IPS-18a (cell line): Measurements from ENCODE around the gene CTIF.

Experiments
- H3K27ac ChIP-seq: one replicate; pipeline ENCODE4 v1.5.1; 2013; ENCODE audit warnings: low read length
- H3K27me3 ChIP-seq: one replicate; pipeline ENCODE4 v1.6.1; 2013; ENCODE audit warnings: mild to moderate bottlenecking, low read length; ENCODE audit not compliant: control insufficient read depth, insufficient read depth
- H3K36me3 ChIP-seq: one replicate; pipeline ENCODE4 v1.6.1; 2013; ENCODE audit warnings: low read depth, low read length; ENCODE audit not compliant: control insufficient read depth
- H3K4me1 ChIP-seq: one replicate; pipeline ENCODE4 v1.6.1; 2013; ENCODE audit warnings: low read depth, low read length; ENCODE audit not compliant: control insufficient read depth
- H3K4me3 ChIP-seq: one replicate; pipeline ENCODE4 v1.5.1; 2013; ENCODE audit warnings: low read length
- H3K9ac ChIP-seq: one replicate; pipeline ENCODE4 v1.6.1; 2013; ENCODE audit warnings: mild to moderate bottlenecking, low read length, moderate library complexity
- H3K9me3 ChIP-seq: one replicate; pipeline ENCODE4 v1.6.1; 2013; ENCODE audit warnings: low read depth, low read length; ENCODE audit not compliant: control insufficient read depth

The CTIF gene

GRCh38 chr18:48831113-48831759, 292.4 kb downstream of the CTIF start:
- H3K4me1 ChIP-seq, result peaks cover 40% of the 10 kb centered on the region
- no peak overlapping the region for H3K27ac ChIP-seq

DNA sequence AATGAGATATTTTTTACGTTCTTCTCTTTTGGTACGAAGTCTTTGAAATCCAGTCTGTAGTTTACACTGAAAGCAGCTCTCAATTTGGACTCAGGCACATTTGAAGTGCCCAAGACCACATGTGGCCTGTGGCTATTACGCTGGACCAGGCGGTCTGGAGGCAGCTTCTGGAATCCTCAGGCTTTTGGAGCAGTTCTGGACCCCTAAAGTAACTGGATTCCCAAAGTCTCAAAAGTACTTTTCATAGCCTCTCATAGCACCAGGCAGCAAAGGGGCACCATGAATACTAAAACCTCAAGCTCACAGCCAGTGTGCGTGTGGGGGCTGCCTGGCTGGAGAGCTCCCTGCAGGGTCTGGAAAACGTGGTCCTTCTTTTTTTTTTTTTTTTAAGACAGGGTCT, 293.0 kb downstream of the CTIF start:
- H3K27ac ChIP-seq, result no peak overlapping the region
- H3K4me3 ChIP-seq, result no peak overlapping the region
- no peak overlapping the region for H3K9ac ChIP-seq
- no peaks in the 10 kb centered on the region for H3K9me3 ChIP-seq
- no peaks in the 10 kb centered on the region for H3K36me3 ChIP-seq
- H3K27me3 ChIP-seq, result no peaks in the 10 kb centered on the region
- H3K4me1 ChIP-seq, result peaks cover 37% of the 10 kb centered on the region

More at GRCh38 chr18:48831113-48831759, 292.4 kb downstream of the CTIF start:
- no peaks in the 10 kb centered on the region for H3K27me3 ChIP-seq
- no peaks in the 10 kb centered on the region for H3K9me3 ChIP-seq
- H3K4me3 ChIP-seq, result no peak overlapping the region
- no peak overlapping the region for H3K9ac ChIP-seq
- H3K36me3 ChIP-seq, result no peaks in the 10 kb centered on the region

GRCh38 chr18:48832938-48833700, 294.3 kb downstream of the CTIF start:
- Histone ChIP-seq H3K9me3 (no peaks in the 10 kb centered on the region), H3K27me3 (no peaks in the 10 kb centered on the region), H3K9ac (no peak overlapping the region), H3K27ac (no peak overlapping the region), H3K4me1 (peaks cover 26% of the 10 kb centered on the region), H3K4me3 (no peak overlapping the region), H3K36me3 (no peaks in the 10 kb centered on the region)

GRCh38 chr18:48833701-48834412, 295.0 kb downstream of the CTIF start:
- Histone ChIP-seq H3K36me3 (no peaks in the 10 kb centered on the region), H3K9ac (no peak overlapping the region), H3K4me1 (peaks cover 19% of the 10 kb centered on the region), H3K27me3 (no peaks in the 10 kb centered on the region), H3K9me3 (no peaks in the 10 kb centered on the region), H3K4me3 (no peak overlapping the region), H3K27ac (no peak overlapping the region)

DNA sequence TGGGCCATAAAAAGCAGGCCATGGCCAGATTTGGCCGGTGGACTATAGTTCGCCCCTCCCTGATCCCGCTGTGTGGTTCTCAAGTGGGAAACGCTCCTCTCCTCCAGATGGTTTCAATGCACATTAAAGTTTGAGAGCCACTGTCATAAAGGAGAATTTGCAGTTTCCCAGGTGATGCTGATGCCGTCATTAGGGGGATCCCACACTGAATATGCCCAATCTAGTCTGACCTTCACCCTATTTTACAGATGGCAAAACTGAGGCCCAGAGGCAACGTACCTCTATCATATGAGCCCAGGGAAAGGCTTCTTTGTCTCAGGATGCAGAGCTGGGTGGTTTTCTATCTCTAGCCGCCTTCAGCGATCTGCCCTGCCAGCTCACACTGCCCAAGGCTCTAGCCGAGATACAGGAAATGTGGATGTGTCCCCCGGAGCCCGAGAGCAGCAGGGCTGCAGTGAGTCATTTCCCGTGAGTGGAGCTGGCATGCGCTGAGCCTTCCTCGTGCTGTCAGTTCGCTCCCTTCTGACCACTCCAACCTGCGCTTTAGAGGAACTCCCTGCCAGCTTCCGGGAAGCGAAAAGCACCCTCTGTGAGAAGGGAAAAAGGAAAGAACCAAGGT, 295.7 kb downstream of the CTIF start:
- H3K27ac ChIP-seq, result no peak overlapping the region
- no peaks in the 10 kb centered on the region for H3K9me3 ChIP-seq
- H3K4me3 ChIP-seq, result no peak overlapping the region
- H3K4me1 ChIP-seq, result peaks cover 12% of the 10 kb centered on the region
- no peaks in the 10 kb centered on the region for H3K27me3 ChIP-seq
- no peaks in the 10 kb centered on the region for H3K36me3 ChIP-seq
- H3K9ac ChIP-seq, result no peak overlapping the region

GRCh38 chr18:48835119-48835518, 296.3 kb downstream of the CTIF start:
- Histone ChIP-seq H3K36me3 (no peaks in the 10 kb centered on the region), H3K4me1 (peaks cover 6% of the 10 kb centered on the region), H3K9ac (no peak overlapping the region), H3K9me3 (no peaks in the 10 kb centered on the region), H3K27me3 (no peaks in the 10 kb centered on the region), H3K4me3 (no peak overlapping the region), H3K27ac (no peak overlapping the region)

- no peak overlapping the region for H3K27ac ChIP-seq
- H3K36me3 ChIP-seq, result no peaks in the 10 kb centered on the region
- no peaks in the 10 kb centered on the region for H3K9me3 ChIP-seq
- H3K4me3 ChIP-seq, result no peak overlapping the region
- H3K27me3 ChIP-seq, result no peaks in the 10 kb centered on the region
- peaks cover 6% of the 10 kb centered on the region for H3K4me1 ChIP-seq
- no peak overlapping the region for H3K9ac ChIP-seq
Observed at GRCh38 chr18:48835745-48836170, 296.9 kb downstream of the CTIF start.

GRCh38 chr18:48836231-48836805, 297.5 kb downstream of the CTIF start:
- no peaks in the 10 kb centered on the region for H3K27me3 ChIP-seq
- H3K36me3 ChIP-seq, result no peaks in the 10 kb centered on the region
- H3K9ac ChIP-seq, result no peak overlapping the region
- H3K27ac ChIP-seq, result no peak overlapping the region
- no peaks in the 10 kb centered on the region for H3K9me3 ChIP-seq
- H3K4me1 ChIP-seq, result peaks cover 6% of the 10 kb centered on the region
- no peak overlapping the region for H3K4me3 ChIP-seq

DNA sequence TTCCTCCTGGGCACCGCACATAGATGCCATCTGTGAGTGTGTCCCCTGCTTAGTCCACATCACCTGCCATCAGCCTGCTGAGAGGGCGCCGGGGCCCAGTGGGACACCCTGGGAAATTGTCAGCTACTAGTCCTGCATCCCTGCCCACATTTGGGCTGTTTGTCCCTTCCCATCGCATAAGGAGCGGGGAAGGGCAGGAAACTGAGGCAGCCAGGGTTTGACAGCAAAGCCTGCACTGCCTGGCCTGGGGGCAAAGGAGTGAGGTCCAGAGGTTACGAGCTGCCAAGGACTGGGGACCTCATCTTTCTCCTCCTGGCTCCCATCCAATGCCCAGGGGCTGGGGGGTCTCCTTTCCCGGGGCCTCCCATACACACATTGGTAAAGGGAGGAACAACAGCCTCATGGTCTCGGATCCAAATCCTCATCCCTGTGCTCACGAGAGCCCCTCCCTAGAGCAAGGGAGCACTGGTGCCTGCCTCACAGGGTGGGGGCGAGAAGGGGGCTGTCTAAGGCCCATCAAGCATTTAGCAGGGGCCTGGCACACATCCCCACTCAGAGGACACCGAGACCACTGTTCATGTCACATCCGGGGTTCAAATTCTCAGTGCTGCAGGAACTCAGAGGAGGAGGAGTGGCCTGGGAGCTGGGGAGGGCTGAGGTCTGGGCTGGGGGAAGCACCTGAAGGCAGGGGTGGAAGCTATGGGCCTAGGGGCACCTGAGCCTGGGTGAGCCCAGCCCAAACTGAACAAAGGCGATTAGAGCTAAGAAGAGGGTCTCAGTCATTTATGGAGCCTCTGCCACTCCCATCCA, 298.2 kb downstream of the CTIF start:
- no peak overlapping the region for H3K9ac ChIP-seq
- peaks cover 7% of the 10 kb centered on the region for H3K4me1 ChIP-seq
- H3K4me3 ChIP-seq, result no peak overlapping the region

DNA sequence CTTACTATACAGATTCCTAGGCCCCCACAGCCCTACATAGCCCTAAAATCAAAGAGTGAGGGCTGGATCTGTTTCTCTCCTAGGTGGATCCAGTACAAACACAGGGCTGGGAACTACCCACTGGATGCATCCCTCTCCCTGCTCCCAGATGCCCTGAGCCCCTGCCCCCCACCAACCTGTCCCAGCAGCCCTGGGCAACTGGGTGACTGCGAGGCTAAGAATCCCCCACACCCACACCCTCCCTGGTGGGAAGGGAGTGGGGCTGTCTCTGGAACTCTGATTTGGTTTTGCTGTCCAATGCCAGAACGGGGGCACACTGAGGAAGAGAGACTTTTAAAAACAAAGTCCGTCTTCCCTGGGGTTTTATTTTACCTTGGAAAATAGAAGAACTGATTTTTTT, 298.8 kb downstream of the CTIF start:
- Histone ChIP-seq H3K4me3 (no peak overlapping the region), H3K27me3 (no peaks in the 10 kb centered on the region), H3K27ac (no peak overlapping the region), H3K9me3 (no peaks in the 10 kb centered on the region), H3K4me1 (peaks cover 13% of the 10 kb centered on the region), H3K36me3 (no peaks in the 10 kb centered on the region), H3K9ac (no peak overlapping the region)

More for the DNA sequence above, 298.2 kb downstream of the CTIF start:
- H3K9me3 ChIP-seq, result no peaks in the 10 kb centered on the region
- H3K27ac ChIP-seq, result no peak overlapping the region
- H3K27me3 ChIP-seq, result no peaks in the 10 kb centered on the region
- H3K36me3 ChIP-seq, result no peaks in the 10 kb centered on the region
